Pericardium fibroblast (primary cell): ENCODE data around the gene MARCHF10. TPM values are rescaled to one million over a fixed set of nuclear protein-coding genes. Genes with fewer than 3 reads are reported as not detected.

ENCODE experiments used
- total RNA-seq: library from RNA; depleted of rRNA; stranded (reverse); fragments of >200 nt; gene quantifications from 2 replicates; pipeline ENCODE4 v1.2.3, GENCODE V29; 2015

The MARCHF10 gene
- under 0.01 TPM in 1 of 2 replicates, not detected in the other for total RNA-seq

DNA sequence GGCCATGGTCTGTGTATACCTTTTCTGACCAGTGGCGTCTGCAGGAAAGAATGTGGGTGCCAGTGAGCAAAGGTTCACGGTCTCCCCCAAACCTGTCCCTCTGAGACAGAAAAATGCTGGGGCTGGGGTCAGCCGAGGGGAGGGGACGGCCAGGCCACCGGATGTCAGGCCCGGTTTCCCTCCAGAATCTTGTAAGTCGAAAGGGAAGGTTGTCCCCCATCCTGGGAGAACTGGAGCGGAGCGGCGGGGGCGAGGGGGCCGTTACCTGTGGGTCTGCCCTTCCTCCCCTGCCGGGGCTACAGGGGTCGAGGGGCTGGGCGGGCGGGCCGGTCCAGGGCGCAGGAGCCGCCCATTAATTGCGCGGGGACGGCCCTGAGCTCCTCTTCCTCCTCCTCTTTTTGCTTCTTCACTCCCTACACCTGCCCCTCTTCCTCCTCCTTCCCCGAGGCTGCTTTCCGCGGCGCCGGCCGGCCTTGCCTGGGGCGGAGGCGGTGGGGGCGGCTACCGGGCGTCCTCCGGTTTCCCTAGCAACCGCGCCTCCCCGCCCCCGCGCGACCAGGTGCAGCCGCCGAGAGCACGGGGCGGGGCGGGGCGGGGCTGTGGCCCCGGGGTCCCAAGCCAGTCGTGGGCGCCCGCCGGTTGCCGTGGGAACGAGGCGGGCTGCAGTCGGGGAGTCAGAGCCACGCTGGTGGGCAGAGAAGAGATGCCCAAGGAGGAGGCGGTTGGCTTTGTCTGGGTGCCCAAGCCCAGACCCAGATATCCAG is at the start of gene MARCHF10:
MARCHF10 (minus strand) TSS at position 503 of the 764 bp plus-strand sequence. CDS start 6,579 bp downstream, outside the sequence.

Other genes with a start within 250 kb of the MARCHF10 start
- gene MRC2, start 180.6 kb downstream of the MARCHF10 start, total RNA-seq = 300 and 438 TPM in 2 replicates
- 10.0 and 10.2 TPM in 2 replicates for gene TANC2, start 157.9 kb upstream of the MARCHF10 start, total RNA-seq